Stimulated activated CD8-positive, alpha-beta memory T cell treated with anti-CD3 and anti-CD28 coated beads, Interleukin-15, amount 100 ng/mL, for 4 hours (primary cell): ENCODE results near the gene EPB41L3.

Experiments used
- DNase-seq, 2 donors: peaks; one replicate each; pipeline ENCODE4 v3.0.0-alpha.2; 2020; ENCODE audit warnings: low read depth in 2 of 2

Gene EPB41L3

DNA sequence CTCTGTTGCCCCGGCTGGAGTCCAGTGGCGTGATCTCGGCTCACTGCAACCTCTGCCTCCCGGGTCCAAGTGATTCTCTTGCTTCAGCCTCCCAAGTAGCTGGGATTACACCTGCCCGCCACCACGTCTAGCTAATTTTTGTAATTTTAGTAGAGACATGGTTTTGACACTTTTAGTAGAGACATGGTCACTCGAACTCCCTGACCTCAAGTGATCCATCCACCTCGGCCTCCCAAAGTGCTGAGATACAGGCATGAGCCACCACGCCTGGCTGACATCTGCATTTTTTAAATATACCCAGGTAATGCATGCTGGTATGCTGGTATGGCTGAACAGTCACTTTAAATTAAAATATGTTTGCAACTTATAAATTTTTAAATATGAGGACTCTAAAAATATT is 91.9 kb downstream of the EPB41L3 start:
- DNase-seq = no peak

DNA sequence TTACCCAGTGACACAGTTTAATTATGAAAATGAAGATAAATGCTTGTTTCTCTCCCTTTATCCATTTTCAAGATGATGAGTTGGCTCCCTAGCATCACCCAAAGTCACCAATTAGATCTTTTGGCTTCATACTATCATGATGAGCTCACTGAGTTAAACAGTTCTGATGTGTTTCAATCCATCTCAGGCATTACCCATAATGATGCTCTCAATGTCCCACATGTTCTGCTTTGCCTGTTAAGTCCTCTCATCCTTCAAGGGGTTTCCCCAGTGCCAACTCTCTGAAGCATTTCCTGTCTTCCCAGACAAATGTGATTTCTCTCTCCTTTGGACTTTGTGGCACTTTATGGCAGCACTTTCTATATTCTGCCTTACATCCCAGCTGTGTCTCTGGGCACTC is 92.6 kb downstream of the EPB41L3 start:
- no peak for DNase-seq

- no peak for DNase-seq
Measured at GRCh38 chr18:5449858-5450509, 93.8 kb downstream of the EPB41L3 start.

DNA sequence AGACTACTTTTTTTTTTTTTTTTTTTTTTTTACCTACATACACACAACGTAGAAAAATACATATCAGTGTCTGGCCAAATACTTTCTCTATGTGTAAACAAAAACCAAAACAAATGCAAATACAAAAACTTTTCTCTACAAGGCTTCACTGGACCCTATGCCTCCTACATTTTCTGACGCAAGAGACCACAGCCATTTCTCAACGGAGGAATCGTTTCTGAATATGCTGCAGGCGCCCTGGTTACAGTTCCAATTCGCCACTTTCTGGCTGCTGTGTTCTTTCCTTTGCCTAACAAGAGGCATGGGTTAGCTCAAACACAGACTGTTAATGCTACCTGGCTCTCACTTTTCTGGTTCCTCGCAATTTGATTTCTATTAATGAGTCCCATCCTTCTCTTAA is 96.4 kb downstream of the EPB41L3 start:
- DNase-seq = no peak

DNA sequence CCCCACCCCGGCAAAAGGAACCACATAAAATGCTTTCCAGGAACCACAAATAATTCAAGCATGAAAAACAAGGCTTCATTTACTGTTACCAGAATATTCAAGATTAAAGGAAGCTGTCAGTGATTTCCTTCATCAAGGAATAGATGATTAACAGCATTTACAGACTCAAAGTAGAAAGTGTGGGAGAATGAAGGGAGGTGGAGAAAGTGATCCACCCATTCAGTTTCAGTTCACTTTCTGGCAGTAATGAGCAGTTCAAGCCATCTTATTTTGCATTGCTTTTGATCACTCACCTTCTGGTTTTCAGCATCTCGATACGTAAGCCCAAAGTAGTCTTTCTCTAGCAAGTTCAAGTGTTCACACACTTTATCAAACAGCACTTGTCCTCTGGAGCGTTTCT is 99.0 kb downstream of the EPB41L3 start:
- no peak for DNase-seq

DNA sequence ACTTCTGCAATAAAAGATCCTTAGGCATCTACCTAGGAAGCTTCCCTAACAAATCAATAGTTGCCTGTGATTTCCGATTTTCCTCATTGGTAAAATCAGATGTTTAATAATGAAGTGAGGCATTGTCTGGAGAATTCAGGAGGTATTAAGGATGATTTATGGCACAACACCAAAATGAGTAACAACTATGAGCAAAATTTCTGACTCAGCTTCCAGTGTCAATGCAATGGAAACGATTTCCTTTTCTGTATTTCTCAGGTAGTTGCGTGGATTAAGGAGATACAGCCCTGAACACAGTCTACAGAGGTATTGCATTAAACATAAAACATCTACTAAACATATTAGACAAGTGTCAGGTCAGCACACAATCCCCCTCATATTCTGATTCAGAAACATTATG is 99.5 kb downstream of the EPB41L3 start:
- no peak for DNase-seq

GRCh38 chr18:5439986-5440696 is 103.7 kb downstream of the EPB41L3 start:
- DNase-seq = no peak

GRCh38 chr18:5434425-5434824 is 109.4 kb downstream of the EPB41L3 start:
- no peak for DNase-seq

GRCh38 chr18:5431836-5432575 is 111.8 kb downstream of the EPB41L3 start:
- no peak for DNase-seq

GRCh38 chr18:5430131-5430530 is 113.7 kb downstream of the EPB41L3 start:
- DNase-seq = no peak

DNA sequence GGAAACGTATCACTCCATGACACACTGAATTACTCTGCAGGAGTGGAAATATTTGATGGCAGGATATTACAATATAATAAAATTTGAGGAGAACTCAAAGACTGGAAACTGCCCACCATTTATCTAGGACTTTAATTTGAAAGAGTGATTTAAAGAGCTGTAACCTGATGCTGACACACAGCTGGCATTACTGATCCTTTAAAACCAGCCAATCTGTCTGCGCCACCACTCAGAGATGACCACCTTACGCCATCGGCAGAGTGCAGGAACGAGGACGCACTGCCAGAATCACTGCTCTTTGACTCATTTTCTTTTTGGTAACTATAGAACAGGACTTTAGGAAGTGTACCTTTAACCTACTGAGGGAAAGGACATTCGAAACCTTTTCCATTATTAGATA is 114.1 kb downstream of the EPB41L3 start:
- no peak for DNase-seq

GRCh38 chr18:5425721-5426120 is 118.1 kb downstream of the EPB41L3 start:
- DNase-seq = no peak

DNA sequence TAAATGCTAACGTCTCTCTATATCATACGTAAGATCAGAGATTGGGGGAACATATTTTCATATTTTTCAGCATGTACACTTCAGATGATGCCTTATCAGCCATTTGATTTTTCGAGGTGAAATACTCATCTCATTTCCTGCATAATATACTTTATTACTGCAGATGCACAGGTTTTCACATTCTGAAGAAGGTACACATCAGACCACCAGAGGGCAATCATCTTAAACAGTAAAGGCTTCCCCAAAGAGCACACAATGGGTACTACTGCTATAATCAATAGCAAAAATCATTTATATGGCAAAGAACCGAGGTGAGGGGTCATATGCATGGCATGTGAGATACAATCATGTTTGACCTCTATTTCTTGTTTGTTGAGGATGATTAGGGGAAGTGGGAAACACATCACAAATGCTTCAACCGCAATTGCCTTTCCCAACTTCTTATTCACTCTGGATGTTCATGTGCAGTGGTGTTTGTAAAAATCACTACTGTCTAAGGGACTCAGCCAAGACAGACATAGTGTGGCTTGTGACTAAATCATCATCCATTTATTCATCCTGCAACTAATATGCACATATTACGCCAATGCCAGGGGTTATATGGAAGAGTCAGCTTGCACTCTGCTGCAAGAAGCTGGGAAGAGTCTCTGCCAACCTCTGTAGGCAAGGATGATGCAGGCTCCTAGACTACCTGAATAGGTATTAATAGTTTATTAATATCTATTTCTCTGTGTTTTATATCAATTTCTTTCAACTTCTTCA is 118.7 kb downstream of the EPB41L3 start:
- DNase-seq = no peak

DNA sequence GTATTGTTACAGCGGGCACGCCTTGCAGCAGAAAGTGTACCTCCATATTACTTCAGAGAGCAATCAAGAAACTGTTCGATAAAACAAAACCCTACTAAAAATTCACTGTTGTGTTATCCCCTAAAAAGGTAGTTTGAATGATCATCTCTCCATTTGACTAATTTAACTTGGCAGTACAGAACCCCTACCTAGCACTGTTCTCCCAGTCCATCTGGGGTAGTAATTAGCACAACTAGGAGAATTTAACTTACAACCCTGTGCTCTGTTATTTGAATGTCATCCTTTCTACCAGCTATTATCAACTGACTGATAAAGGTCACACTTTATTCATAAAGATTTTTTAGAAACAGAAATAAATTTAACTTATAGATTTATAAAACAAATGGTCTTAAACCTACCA is 121.2 kb downstream of the EPB41L3 start:
- no peak for DNase-seq

GRCh38 chr18:5421981-5422380 is 121.8 kb downstream of the EPB41L3 start:
- DNase-seq = no peak

- DNase-seq = no peak
Measured at GRCh38 chr18:5420906-5421305, 122.9 kb downstream of the EPB41L3 start.

DNA sequence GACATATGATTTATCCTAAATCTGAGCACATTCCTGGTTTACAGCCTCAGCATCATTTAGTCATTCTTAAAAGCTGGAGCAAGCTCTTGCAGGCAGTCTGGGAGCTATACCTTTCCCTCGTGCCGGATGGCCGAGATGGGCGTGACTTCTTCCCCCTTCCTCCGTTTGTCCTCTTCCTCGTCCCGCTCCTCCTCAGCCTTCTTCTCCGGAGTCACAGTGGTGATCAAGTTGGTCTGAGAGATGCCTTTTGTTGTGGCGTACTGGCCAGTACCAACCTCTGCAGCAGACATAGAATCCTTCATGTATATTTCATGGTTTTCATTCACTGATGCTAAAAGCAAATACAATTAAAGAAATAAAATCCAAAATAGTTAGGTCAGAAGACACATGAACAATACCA is 124.2 kb downstream of the EPB41L3 start:
- DNase-seq = no peak

- no peak for DNase-seq
Measured at GRCh38 chr18:5419030-5419429, 124.8 kb downstream of the EPB41L3 start.

DNA sequence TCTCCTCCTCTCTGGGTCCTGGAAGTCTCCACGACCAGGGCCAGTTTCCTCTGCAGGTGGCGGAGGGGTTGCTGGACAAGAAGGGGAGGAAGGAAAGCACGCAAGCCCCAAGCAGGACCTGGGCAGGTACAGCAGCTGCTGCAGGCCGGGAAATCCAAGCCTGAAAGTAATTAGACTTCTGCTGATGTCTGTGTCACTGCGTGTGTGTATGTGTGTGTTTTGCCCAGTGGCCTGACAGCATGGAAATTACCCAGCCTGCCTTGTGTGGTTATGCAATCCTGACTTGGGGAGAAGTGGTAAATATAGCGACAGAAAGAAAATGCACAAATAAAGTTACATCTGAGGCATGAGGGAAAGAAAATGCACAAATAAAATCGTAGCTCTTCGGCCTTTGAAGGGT is 126.5 kb downstream of the EPB41L3 start:
- DNase-seq = no peak

GRCh38 chr18:5416112-5416511 is 127.7 kb downstream of the EPB41L3 start:
- no peak for DNase-seq

- DNase-seq = no peak
Measured at GRCh38 chr18:5415665-5416064, 128.1 kb downstream of the EPB41L3 start.

- no peak for DNase-seq
Measured at GRCh38 chr18:5415031-5415430, 128.8 kb downstream of the EPB41L3 start.
